Left ventricle myocardium inferior (tissue), 1 donor: ENCODE data around the gene FREM1. TPM values are rescaled to one million over a fixed set of nuclear protein-coding genes. Genes with fewer than 3 reads are reported as not detected.

Experiments
- DNase-seq: peaks from one replicate; pipeline ENCODE4 v3.0.0-alpha.2; 2020
- H3K27ac ChIP-seq: fragments of 200-600 bp; replicated peaks from 2 replicates; pipeline ENCODE4 v1.8.0; 2021
- H3K27me3 ChIP-seq: fragments of 200-600 bp; 2 replicates; pipeline ENCODE4 v1.8.0; 2021; ENCODE audit warnings: low read depth
- H3K36me3 ChIP-seq: fragments of 200-600 bp; 2 replicates; pipeline ENCODE4 v1.8.0; 2021
- H3K4me1 ChIP-seq: fragments of 200-600 bp; 2 replicates; pipeline ENCODE4 v1.8.0; 2021
- H3K4me3 ChIP-seq: fragments of 200-600 bp; 2 replicates; pipeline ENCODE4 v1.8.0; 2021; ENCODE audit warnings: mild to moderate bottlenecking, moderate library complexity
- H3K9me3 ChIP-seq: fragments of 200-600 bp; replicated peaks from 2 replicates; pipeline ENCODE4 v1.8.0; 2021
- intact Hi-C: fragments of 100-400 bp; cut with micrococcal nuclease; formaldehyde crosslinking; loops from one replicate; pipeline ENCODE4 v1.11.0; 2022
- total RNA-seq: library from RNA; stranded (reverse); fragmentation: NEBNext Ultra II Directional; extraction: Animal tissue kit (Norgen Biotek cat#: 25700); gene quantifications from one replicate; pipeline ENCODE4 v1.2.1, GENCODE V29; 2021
- TF ChIP-seq, protein P1 (sequence below): fragments of 200-600 bp; IDR thresholded peaks from 2 replicates; pipeline ENCODE4 v1.8.0; 2021; ENCODE audit warnings: antibody characterized with exemption, mild to moderate bottlenecking, borderline replicate concordance
- donor health status: DM: no; HTN: yes; CAD: no; lungs with severe emphysema.

FREM1 gene
- total RNA-seq, 1 donor from 2014 or later, result 3.0 TPM

- Histone ChIP-seq H3K9me3 (peaks cover 11% of the 10 kb centered on the region), H3K4me1 (no peaks in the 10 kb centered on the region), H3K36me3 (no peaks in the 10 kb centered on the region), H3K27me3 (peaks cover 7% of the 10 kb centered on the region), H3K4me3 (no peak overlapping the region), H3K27ac (no peak overlapping the region)
- TF ChIP-seq, protein P1, sequence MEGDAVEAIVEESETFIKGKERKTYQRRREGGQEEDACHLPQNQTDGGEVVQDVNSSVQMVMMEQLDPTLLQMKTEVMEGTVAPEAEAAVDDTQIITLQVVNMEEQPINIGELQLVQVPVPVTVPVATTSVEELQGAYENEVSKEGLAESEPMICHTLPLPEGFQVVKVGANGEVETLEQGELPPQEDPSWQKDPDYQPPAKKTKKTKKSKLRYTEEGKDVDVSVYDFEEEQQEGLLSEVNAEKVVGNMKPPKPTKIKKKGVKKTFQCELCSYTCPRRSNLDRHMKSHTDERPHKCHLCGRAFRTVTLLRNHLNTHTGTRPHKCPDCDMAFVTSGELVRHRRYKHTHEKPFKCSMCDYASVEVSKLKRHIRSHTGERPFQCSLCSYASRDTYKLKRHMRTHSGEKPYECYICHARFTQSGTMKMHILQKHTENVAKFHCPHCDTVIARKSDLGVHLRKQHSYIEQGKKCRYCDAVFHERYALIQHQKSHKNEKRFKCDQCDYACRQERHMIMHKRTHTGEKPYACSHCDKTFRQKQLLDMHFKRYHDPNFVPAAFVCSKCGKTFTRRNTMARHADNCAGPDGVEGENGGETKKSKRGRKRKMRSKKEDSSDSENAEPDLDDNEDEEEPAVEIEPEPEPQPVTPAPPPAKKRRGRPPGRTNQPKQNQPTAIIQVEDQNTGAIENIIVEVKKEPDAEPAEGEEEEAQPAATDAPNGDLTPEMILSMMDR, result no peak
- DNase-seq, result no peak
- intact Hi-C loops, result no loop called here
Observed at GRCh38 chr9:14713187-14713767, 197.0 kb downstream of the FREM1 start.

DNA sequence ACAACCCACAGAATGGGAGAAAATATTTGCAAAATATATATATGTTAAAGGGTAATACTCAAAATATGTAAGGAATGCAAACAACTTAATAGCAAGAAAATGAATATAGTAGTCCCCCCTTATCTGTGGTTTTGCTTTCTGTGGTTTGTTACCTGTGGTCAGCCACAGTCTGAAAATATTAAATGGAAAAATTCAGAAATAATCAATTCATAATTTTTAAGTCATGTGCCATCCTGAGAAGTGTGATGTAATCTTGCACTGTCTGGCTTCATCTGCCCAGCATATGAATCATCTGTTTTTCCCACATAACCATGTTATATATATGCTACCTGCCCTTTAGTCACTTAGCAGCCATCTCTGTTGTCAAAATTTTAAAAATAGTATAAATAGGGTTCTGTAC, 199.4 kb downstream of the FREM1 start:
- no peaks in the 10 kb centered on the region for H3K4me1 ChIP-seq

DNA sequence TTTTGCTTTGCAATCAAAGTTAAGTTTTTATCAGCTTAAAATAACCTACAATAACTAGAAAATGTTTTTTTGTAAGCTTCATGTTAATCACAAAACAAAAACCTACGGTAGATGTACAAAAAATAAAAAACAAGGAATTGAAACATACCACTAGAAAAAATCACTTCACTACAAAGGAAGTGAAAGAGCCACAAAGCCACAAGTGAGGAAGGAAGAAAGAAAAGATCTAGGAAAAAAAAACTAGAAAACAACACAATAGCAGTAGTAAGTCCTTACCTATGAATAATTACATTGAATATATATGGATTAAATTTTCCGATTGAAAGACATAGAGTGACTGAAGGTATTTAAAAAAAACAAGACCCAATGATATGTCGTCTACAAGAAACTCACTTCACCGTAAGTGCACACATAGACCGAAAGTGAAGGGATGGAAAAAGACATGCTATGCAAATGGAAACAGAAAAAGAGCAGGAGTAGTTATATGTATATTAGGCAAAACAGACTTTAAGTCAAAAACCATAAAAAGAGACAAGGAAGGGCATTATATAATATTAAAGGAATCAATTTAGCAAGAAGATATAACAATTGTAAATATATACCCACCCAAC, 203.6 kb downstream of the FREM1 start:
- Histone ChIP-seq H3K4me3 (no peak overlapping the region), H3K27me3 (peaks cover 4% of the 10 kb centered on the region), H3K27ac (no peak overlapping the region), H3K4me1 (no peaks in the 10 kb centered on the region), H3K36me3 (no peaks in the 10 kb centered on the region), H3K9me3 (peaks cover 48% of the 10 kb centered on the region)
- DNase-seq, result no peak
- intact Hi-C loops, result no loop called here
- TF ChIP-seq, protein P1, result no peak

More for the DNA sequence above, 199.4 kb downstream of the FREM1 start:
- intact Hi-C loops, result no loop called here
- H3K27me3 ChIP-seq, result no peaks in the 10 kb centered on the region
- peaks cover 30% of the 10 kb centered on the region for H3K9me3 ChIP-seq
- TF ChIP-seq, protein P1, result no peak
- H3K27ac ChIP-seq, result no peak overlapping the region
- H3K36me3 ChIP-seq, result no peaks in the 10 kb centered on the region
- no peak for DNase-seq
- H3K4me3 ChIP-seq, result no peak overlapping the region

DNA sequence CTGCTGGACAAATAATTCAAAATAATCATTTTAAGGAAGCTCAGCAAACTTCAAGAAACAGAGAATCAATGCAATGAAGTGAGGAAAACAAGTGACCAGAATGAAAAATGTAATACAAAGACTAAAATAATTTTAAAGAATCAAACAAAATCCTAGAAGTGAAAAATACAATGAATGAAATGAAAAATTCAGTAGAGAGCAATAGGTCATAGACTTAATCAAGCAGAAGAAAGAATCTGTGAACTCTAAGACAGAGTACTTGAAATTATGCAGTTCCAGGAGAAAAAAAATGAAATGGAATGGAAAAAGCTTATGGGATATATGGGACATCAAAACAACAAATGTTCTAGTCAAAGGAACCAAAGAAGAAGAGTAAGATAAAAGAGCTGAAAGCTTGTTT, 205.1 kb downstream of the FREM1 start:
- Histone ChIP-seq H3K4me3 (no peak overlapping the region), H3K27ac (no peak overlapping the region), H3K9me3 (peaks cover 43% of the 10 kb centered on the region), H3K4me1 (no peaks in the 10 kb centered on the region), H3K27me3 (peaks cover 4% of the 10 kb centered on the region), H3K36me3 (no peaks in the 10 kb centered on the region)
- intact Hi-C loops, result no loop called here
- TF ChIP-seq, protein P1, result no peak
- no peak for DNase-seq

DNA sequence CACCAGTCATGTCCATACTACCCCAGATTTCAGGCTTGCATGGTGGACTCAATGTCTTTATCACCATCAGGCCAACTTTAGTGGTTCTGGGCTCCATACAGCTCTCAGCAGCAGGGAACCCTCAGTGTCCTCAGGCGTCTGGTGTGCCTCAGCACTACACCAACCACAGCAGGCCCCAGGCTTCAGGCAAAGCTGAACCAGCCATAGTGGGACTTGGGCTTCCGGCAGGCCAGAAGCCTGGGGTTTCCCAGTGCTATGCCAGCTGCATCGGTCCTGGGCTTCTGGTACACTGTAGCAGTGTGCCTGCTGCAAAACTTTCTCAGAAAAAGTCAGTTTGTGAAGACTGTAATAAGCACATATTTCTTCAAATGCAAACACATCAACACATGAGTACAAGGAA, 205.9 kb downstream of the FREM1 start:
- Histone ChIP-seq H3K27me3 (peaks cover 5% of the 10 kb centered on the region), H3K27ac (no peak overlapping the region), H3K9me3 (peaks cover 37% of the 10 kb centered on the region), H3K4me1 (no peaks in the 10 kb centered on the region), H3K4me3 (no peak overlapping the region), H3K36me3 (no peaks in the 10 kb centered on the region)
- TF ChIP-seq, protein P1, result no peak
- intact Hi-C loops, result no loop called here
- DNase-seq, result no peak
